B cell (primary cell): ENCODE data around the gene SFMBT1.

ENCODE experiments used
- EZH2 ChIP-seq: IDR thresholded peaks from 2 replicates; pipeline ENCODE4 v1.6.1; 2012; ENCODE audit warnings: borderline replicate concordance, low read depth, mild to moderate bottlenecking, moderate library complexity, low read length; ENCODE audit not compliant: insufficient read depth, poor library complexity, severe bottlenecking
- TF ChIP-seq, protein P1 (sequence below): fragments of 200-600 bp; IDR thresholded peaks from one replicate; pipeline ENCODE4 v1.8.0; 2022; ENCODE audit warnings: antibody characterized with exemption, mild to moderate bottlenecking

- TF ChIP-seq, protein P1, sequence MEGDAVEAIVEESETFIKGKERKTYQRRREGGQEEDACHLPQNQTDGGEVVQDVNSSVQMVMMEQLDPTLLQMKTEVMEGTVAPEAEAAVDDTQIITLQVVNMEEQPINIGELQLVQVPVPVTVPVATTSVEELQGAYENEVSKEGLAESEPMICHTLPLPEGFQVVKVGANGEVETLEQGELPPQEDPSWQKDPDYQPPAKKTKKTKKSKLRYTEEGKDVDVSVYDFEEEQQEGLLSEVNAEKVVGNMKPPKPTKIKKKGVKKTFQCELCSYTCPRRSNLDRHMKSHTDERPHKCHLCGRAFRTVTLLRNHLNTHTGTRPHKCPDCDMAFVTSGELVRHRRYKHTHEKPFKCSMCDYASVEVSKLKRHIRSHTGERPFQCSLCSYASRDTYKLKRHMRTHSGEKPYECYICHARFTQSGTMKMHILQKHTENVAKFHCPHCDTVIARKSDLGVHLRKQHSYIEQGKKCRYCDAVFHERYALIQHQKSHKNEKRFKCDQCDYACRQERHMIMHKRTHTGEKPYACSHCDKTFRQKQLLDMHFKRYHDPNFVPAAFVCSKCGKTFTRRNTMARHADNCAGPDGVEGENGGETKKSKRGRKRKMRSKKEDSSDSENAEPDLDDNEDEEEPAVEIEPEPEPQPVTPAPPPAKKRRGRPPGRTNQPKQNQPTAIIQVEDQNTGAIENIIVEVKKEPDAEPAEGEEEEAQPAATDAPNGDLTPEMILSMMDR: no peak
- TF ChIP-seq EZH2: no peak
Observed at GRCh38 chr3:52879090-52879489, 166.8 kb downstream of the SFMBT1 start.
